Neural cell (in vitro differentiated cells): ENCODE results near the gene CERS5. TPM values are rescaled to one million over a fixed set of nuclear protein-coding genes. Genes with fewer than 3 reads are reported as not detected.

Source experiments
- H2AFZ ChIP-seq: fragments of 200-600, 300-800 bp; sonication (generic), shearing (Covaris generic); 2 replicates; pipeline ENCODE4 v1.6.0; 2014; ENCODE audit warnings: low read depth, mild to moderate bottlenecking, antibody characterized with exemption, low read length, moderate library complexity
- H3F3A ChIP-seq: fragments of 200-600 bp; shearing (Covaris generic); 2 replicates; pipeline ENCODE4 v1.6.1; 2016; ENCODE audit warnings: mild to moderate bottlenecking, moderate library complexity, mixed read lengths, antibody characterized with exemption, low read length; ENCODE audit not compliant: insufficient read depth, poor library complexity, severe bottlenecking
- H3K27ac ChIP-seq: fragments of 200-600, 300-800 bp; sonication (generic), shearing (Covaris generic); 2 replicates; pipeline ENCODE4 v1.5.1; 2014; ENCODE audit warnings: mild to moderate bottlenecking, low read length, moderate library complexity
- H3K27me3 ChIP-seq: fragments of 300-800, 200-600 bp; sonication (generic), shearing (Covaris generic); 2 replicates; pipeline ENCODE4 v1.6.0; 2014; ENCODE audit warnings: mild to moderate bottlenecking, low read depth, low read length, moderate library complexity; ENCODE audit not compliant: insufficient read depth
- H3K36me3 ChIP-seq: fragments of 300-800, 200-600 bp; sonication (generic), shearing (Covaris generic); 2 replicates; pipeline ENCODE4 v1.5.1; 2014; ENCODE audit warnings: mild to moderate bottlenecking, antibody characterized with exemption, low read length, moderate library complexity; ENCODE audit not compliant: insufficient read depth
- H3K4me2 ChIP-seq: fragments of 300-800, 200-600 bp; sonication (generic), shearing (Covaris generic); 2 replicates; pipeline ENCODE4 v1.6.0; 2014; ENCODE audit warnings: mild to moderate bottlenecking, low read length
- H3K4me3 ChIP-seq: fragments of 300-800, 200-600 bp; sonication (generic), shearing (Covaris generic); 2 replicates; pipeline ENCODE4 v1.5.1; 2014; ENCODE audit warnings: mild to moderate bottlenecking, low read length, moderate library complexity
- H3K79me2 ChIP-seq: fragments of 200-600 bp; shearing (Covaris generic); replicated peaks from 2 replicates; pipeline ENCODE4 v1.6.0; 2014; ENCODE audit warnings: mild to moderate bottlenecking, low read length, moderate library complexity; ENCODE audit not compliant: insufficient read depth
- H3K9ac ChIP-seq: fragments of 300-800, 200-600 bp; sonication (generic), shearing (Covaris generic); 2 replicates; pipeline ENCODE4 v1.6.1; 2016; ENCODE audit warnings: mild to moderate bottlenecking, low read length, mixed read lengths
- H3K9me2 ChIP-seq: fragments of 200-600 bp; shearing (Covaris generic); 2 replicates; pipeline ENCODE4 v1.6.1; 2016; ENCODE audit warnings: mild to moderate bottlenecking, low read length, mixed read lengths; ENCODE audit not compliant: insufficient read depth
- H3K9me3 ChIP-seq: fragments of 200-600, 300-800 bp; sonication (generic), shearing (Covaris generic); 2 replicates; pipeline ENCODE4 v1.6.1; 2016; ENCODE audit warnings: mild to moderate bottlenecking, mixed run types, low read length, moderate library complexity, mixed read lengths
- H4K20me1 ChIP-seq: fragments of 200-600 bp; shearing (Covaris generic); 2 replicates; pipeline ENCODE4 v1.6.1; 2016; ENCODE audit warnings: mild to moderate bottlenecking, mixed run types; ENCODE audit not compliant: insufficient read depth
- EP300 ChIP-seq: fragments of 450-650 bp; conservative IDR thresholded peaks from 2 replicates; pipeline ENCODE4 v1.6.1; 2014; ENCODE audit warnings: antibody characterized with exemption, mild to moderate bottlenecking, moderate library complexity; ENCODE audit not compliant: poor library complexity, severe bottlenecking
- EZH2 ChIP-seq: fragments of 200-600, 300-800 bp; shearing (Covaris generic), sonication (generic); IDR thresholded peaks from 2 replicates; pipeline ENCODE4 v1.6.1; 2014; ENCODE audit warnings: antibody characterized with exemption, low read length, borderline replicate concordance, mild to moderate bottlenecking; ENCODE audit not compliant: insufficient read depth, poor library complexity, severe bottlenecking
- MXI1 ChIP-seq: fragments of 450-650 bp; conservative IDR thresholded peaks from 2 replicates; pipeline ENCODE4 v1.6.1; 2014; ENCODE audit warnings: antibody characterized with exemption, mild to moderate bottlenecking; ENCODE audit not compliant: poor library complexity, severe bottlenecking
- POLR2AphosphoS5 ChIP-seq: IDR thresholded peaks from 2 replicates; pipeline ENCODE4 v1.6.1; 2012
- RAD21 ChIP-seq: fragments of 450-650 bp; conservative IDR thresholded peaks from 2 replicates; pipeline ENCODE4 v1.6.1; 2014; ENCODE audit warnings: antibody characterized with exemption, mild to moderate bottlenecking, moderate library complexity
- SMC3 ChIP-seq: fragments of 450-650 bp; conservative IDR thresholded peaks from 2 replicates; pipeline ENCODE4 v1.6.1; 2014; ENCODE audit warnings: antibody characterized with exemption, mild to moderate bottlenecking, moderate library complexity; ENCODE audit not compliant: poor library complexity
- TAF1 ChIP-seq: IDR thresholded peaks from 2 replicates; pipeline ENCODE4 v1.6.1; 2012; ENCODE audit warnings: low read depth
- polyA plus RNA-seq: library from polyadenylated mRNA; depleted of rRNA; stranded (reverse); fragments of >200 nt; gene quantifications from 2 replicates; pipeline ENCODE4 v1.2.3, GENCODE V29; 2014
- TF ChIP-seq, protein P1 (sequence below): fragments of 450-650 bp; IDR thresholded peaks from 2 replicates; pipeline ENCODE4 v1.5.1; 2014; ENCODE audit warnings: antibody characterized with exemption, mild to moderate bottlenecking, moderate library complexity; ENCODE audit not compliant: poor library complexity, severe bottlenecking
- TF ChIP-seq, protein P2 (sequence below): IDR thresholded peaks from 2 replicates; pipeline ENCODE4 v1.6.1; 2012; ENCODE audit warnings: borderline replicate concordance

CERS5 gene
- polyA plus RNA-seq, 1 donor from 2014 or later = 470 TPM

DNA sequence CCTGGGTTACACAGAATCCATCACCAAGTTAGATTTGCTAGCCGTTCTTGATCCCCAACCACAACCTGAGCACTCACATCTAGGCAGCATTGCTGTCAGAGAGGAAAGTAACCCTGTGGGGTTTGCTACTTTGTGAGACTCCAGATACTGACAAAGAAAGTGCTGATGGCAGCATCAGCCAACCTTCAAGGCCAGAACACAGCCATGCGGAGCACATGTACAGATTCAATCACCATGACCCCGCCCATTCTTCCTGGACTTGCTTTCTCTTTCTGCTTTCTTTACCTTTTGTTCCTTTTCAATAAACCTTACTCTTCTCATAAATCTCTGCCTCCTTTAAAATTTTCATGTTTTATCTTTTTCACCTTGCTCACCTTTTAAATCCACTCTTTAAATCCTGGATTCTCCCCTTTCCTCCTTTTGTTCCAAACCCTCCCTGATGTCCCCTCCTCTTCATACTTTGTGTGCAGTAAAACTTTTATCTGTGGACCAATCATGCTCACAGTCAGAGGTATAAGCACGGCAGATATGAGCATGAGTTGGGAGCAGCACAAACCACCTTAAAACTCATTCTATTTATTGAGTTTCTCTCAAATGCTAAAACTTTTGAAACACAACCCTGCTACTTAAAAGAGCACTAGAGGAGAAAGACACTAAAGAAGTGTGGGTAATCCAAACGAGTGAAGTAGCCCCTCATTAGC, 21.9 kb upstream of the CERS5 start:
- Histone ChIP-seq H4K20me1 (no peaks in the 10 kb centered on the region), H3K27me3 (no peaks in the 10 kb centered on the region), H3K36me3 (no peaks in the 10 kb centered on the region), H3K79me2 (no peaks in the 10 kb centered on the region), H3K9me2 (no peaks in the 10 kb centered on the region), H3K4me3 (no peak overlapping the region), H3K9me3 (no peaks in the 10 kb centered on the region), H3K9ac (no peak overlapping the region), H2AFZ (no peak overlapping the region), H3K4me2 (no peak overlapping the region), H3F3A (no peaks in the 10 kb centered on the region), H3K27ac (no peak overlapping the region)
- no peak for TF ChIP-seq EP300
- TF ChIP-seq, protein P1, sequence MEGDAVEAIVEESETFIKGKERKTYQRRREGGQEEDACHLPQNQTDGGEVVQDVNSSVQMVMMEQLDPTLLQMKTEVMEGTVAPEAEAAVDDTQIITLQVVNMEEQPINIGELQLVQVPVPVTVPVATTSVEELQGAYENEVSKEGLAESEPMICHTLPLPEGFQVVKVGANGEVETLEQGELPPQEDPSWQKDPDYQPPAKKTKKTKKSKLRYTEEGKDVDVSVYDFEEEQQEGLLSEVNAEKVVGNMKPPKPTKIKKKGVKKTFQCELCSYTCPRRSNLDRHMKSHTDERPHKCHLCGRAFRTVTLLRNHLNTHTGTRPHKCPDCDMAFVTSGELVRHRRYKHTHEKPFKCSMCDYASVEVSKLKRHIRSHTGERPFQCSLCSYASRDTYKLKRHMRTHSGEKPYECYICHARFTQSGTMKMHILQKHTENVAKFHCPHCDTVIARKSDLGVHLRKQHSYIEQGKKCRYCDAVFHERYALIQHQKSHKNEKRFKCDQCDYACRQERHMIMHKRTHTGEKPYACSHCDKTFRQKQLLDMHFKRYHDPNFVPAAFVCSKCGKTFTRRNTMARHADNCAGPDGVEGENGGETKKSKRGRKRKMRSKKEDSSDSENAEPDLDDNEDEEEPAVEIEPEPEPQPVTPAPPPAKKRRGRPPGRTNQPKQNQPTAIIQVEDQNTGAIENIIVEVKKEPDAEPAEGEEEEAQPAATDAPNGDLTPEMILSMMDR = no peak
- no peak for TF ChIP-seq RAD21
- no peak for TF ChIP-seq MXI1
- TF ChIP-seq, protein P2, sequence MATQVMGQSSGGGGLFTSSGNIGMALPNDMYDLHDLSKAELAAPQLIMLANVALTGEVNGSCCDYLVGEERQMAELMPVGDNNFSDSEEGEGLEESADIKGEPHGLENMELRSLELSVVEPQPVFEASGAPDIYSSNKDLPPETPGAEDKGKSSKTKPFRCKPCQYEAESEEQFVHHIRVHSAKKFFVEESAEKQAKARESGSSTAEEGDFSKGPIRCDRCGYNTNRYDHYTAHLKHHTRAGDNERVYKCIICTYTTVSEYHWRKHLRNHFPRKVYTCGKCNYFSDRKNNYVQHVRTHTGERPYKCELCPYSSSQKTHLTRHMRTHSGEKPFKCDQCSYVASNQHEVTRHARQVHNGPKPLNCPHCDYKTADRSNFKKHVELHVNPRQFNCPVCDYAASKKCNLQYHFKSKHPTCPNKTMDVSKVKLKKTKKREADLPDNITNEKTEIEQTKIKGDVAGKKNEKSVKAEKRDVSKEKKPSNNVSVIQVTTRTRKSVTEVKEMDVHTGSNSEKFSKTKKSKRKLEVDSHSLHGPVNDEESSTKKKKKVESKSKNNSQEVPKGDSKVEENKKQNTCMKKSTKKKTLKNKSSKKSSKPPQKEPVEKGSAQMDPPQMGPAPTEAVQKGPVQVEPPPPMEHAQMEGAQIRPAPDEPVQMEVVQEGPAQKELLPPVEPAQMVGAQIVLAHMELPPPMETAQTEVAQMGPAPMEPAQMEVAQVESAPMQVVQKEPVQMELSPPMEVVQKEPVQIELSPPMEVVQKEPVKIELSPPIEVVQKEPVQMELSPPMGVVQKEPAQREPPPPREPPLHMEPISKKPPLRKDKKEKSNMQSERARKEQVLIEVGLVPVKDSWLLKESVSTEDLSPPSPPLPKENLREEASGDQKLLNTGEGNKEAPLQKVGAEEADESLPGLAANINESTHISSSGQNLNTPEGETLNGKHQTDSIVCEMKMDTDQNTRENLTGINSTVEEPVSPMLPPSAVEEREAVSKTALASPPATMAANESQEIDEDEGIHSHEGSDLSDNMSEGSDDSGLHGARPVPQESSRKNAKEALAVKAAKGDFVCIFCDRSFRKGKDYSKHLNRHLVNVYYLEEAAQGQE = no peak
- no peak for TF ChIP-seq TAF1
- no peak for TF ChIP-seq EZH2
- no peak for TF ChIP-seq SMC3
- no peak for TF ChIP-seq POLR2AphosphoS5

DNA sequence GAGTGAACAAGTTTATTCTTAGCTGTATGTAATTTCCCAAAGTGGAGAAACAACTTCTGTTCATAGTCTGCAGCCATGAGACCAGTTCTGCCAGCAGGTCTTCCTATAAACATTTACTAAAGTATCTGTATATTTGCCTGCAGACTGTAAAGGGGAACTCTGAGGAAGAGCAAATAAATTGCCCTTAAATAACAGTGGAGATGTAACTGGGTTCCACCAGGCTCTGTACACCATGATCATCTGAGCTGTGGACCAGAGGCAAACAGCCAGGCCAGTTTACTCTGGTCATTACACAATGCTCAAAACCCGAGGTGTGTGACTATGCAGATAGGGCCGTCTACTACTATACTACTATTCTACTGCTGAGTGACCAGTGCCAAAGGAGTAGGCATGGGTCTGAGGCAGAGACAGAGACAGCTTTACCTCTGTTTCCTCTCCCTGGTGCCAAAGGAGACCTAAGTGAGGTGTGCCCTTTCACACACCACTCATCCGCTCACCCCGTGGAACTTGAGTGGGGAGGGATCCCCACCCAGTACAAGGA, 21.1 kb upstream of the CERS5 start:
- Histone ChIP-seq H4K20me1 (no peaks in the 10 kb centered on the region), H2AFZ (no peak overlapping the region), H3K4me2 (no peak overlapping the region), H3K27me3 (no peaks in the 10 kb centered on the region), H3K36me3 (no peaks in the 10 kb centered on the region), H3F3A (no peaks in the 10 kb centered on the region), H3K4me3 (no peak overlapping the region), H3K9me3 (no peaks in the 10 kb centered on the region), H3K27ac (no peak overlapping the region), H3K9me2 (no peaks in the 10 kb centered on the region), H3K79me2 (no peaks in the 10 kb centered on the region), H3K9ac (no peak overlapping the region)
- TF ChIP-seq SMC3 (no peak), MXI1 (no peak), RAD21 (no peak), TAF1 (no peak), EZH2 (no peak), POLR2AphosphoS5 (no peak), EP300 (no peak)
- TF ChIP-seq, protein P2 = no peak
- TF ChIP-seq, protein P1 = no peak
